ENCODE measurements around the gene RIBC2. TPM values are rescaled to one million over a fixed set of nuclear protein-coding genes. Genes with fewer than 3 reads are reported as not detected.

RIBC2 gene
- total RNA-seq, 2 donors from 2014 or later = 6.5 to 11.1 TPM

Other genes starting within 250 kb of the RIBC2 start
- 100 to 1,000 TPM in 1 of 2 donors, 10 to 100 TPM in 1; 98.4 to 163 TPM for gene NUP50, start 249.8 kb upstream of the RIBC2 start, total RNA-seq
- gene KIAA0930, start 172.8 kb upstream of the RIBC2 start, total RNA-seq = 10 to 100 TPM in 1 of 2 donors, 1 to 10 TPM in 1; 8.7 to 24.1 TPM
- gene UPK3A, start 128.7 kb upstream of the RIBC2 start, total RNA-seq = not detected
- 10 to 100 TPM; 64.3 to 99.4 TPM for gene FAM118A, start 103.8 kb upstream of the RIBC2 start, total RNA-seq
- gene SMC1B, start 94 bp upstream of the RIBC2 start, total RNA-seq = 1 to 10 TPM in 1 of 2 donors, under 1 TPM in 1; 0.43 to 1.7 TPM
- under 1 TPM; 0.32 to 0.65 TPM for gene FBLN1, start 89.2 kb downstream of the RIBC2 start, total RNA-seq